K562 (cell line): Measurements from ENCODE around the gene DBNDD2. TPM values are rescaled to one million over a fixed set of nuclear protein-coding genes. Genes with fewer than 3 reads are reported as not detected.

Experiments
- ATF7 ChIP-seq: fragments of 450-650 bp; IDR thresholded peaks from 2 replicates; pipeline ENCODE4 v1.7.1; 2014; ENCODE audit warnings: mild to moderate bottlenecking, moderate library complexity
- E2F3 ChIP-seq: fragments of 250-450 bp; sonication (Bioruptor Pico); IDR thresholded peaks from 2 replicates; pipeline ENCODE4 v1.4.0; 2020; ENCODE audit warnings: mild to moderate bottlenecking
- HDAC8 ChIP-seq: fragments of 450-650 bp; IDR thresholded peaks from 2 replicates; pipeline ENCODE4 v1.6.1; 2016; ENCODE audit warnings: mild to moderate bottlenecking, missing genetic modification characterization, moderate library complexity, missing compliant biosample characterization
- HNRNPL ChIP-seq: fragments of 200-400 bp; formaldehyde crosslinking; IDR thresholded peaks from 2 replicates; pipeline ENCODE4 v1.6.1; 2017; ENCODE audit warnings: low read depth, mild to moderate bottlenecking, low read length
- MTA3 ChIP-seq: fragments of 450-650 bp; formaldehyde crosslinking; IDR thresholded peaks from 2 replicates; pipeline ENCODE4 v1.6.1; 2017; ENCODE audit warnings: mild to moderate bottlenecking, borderline replicate concordance
- MXI1 ChIP-seq: IDR thresholded peaks from 2 replicates; pipeline ENCODE4 v1.6.1; 2011; ENCODE audit warnings: low read depth, mild to moderate bottlenecking, improper control_type of control experiment, low read length
- RBM34 ChIP-seq: fragments of 200-400 bp; formaldehyde crosslinking; IDR thresholded peaks from 2 replicates; pipeline ENCODE4 v1.6.1; 2018; ENCODE audit warnings: low read length, borderline replicate concordance; ENCODE audit not compliant: insufficient read depth
- SAP30 ChIP-seq: fragments of 200-600 bp; sonication (generic); IDR thresholded peaks from 2 replicates; pipeline ENCODE4 v1.6.1; 2012; ENCODE audit warnings: borderline replicate concordance, low read depth, mild to moderate bottlenecking, moderate library complexity, low read length, control low read depth, inconsistent platforms; ENCODE audit not compliant: insufficient read depth, poor library complexity, severe bottlenecking
- SMAD2 ChIP-seq: fragments of 150-350 bp; IDR thresholded peaks from 2 replicates; pipeline ENCODE4 v1.6.1; 2014; ENCODE audit warnings: low read depth, mild to moderate bottlenecking, low read length
- SP1 ChIP-seq: sonication (generic); formaldehyde crosslinking; IDR thresholded peaks from 2 replicates; pipeline ENCODE4 v1.8.1; 2022; ENCODE audit warnings: mild to moderate bottlenecking, missing genetic modification reagents
- SRF ChIP-seq, 2 experiments: fragments of 250-450, 450-650 bp in 1 of 2; sonication (Bioruptor Pico) in 1 of 2; sonication (generic) in 1 of 2; formaldehyde crosslinking; IDR thresholded peaks; 2 replicates each; pipeline versions ENCODE4 v1.5.0 to v1.5.1; 2020 to 2022; ENCODE audit warnings: mild to moderate bottlenecking in 1 of 2, missing genetic modification reagents in 1 of 2
- SRSF1 ChIP-seq: fragments of 200-400 bp; formaldehyde crosslinking; IDR thresholded peaks from 2 replicates; pipeline ENCODE4 v1.6.1; 2017; ENCODE audit warnings: mild to moderate bottlenecking, low read depth, low read length, moderate library complexity
- THRAP3 ChIP-seq: fragments of 450-650 bp; IDR thresholded peaks from 2 replicates; pipeline ENCODE4 v1.6.1; 2016; ENCODE audit warnings: mild to moderate bottlenecking, inconsistent platforms, borderline replicate concordance
- XRCC3 ChIP-seq: fragments of 450-650 bp; IDR thresholded peaks from 2 replicates; pipeline ENCODE4 v1.6.1; 2017; ENCODE audit warnings: mild to moderate bottlenecking, moderate library complexity
- ZKSCAN3 ChIP-seq: fragments of 250-450 bp; sonication (Bioruptor Pico); IDR thresholded peaks from 2 replicates; pipeline ENCODE4 v1.4.0; 2020
- ZNF212 ChIP-seq: fragments of 450-650 bp; formaldehyde crosslinking; IDR thresholded peaks from 2 replicates; pipeline ENCODE4 v1.4.0; 2020; ENCODE audit warnings: mild to moderate bottlenecking
- ZNF253 ChIP-seq: fragments of 250-450 bp; sonication (Bioruptor Pico); conservative IDR thresholded peaks from 2 replicates; pipeline ENCODE4 v1.6.1; 2021; ENCODE audit warnings: mild to moderate bottlenecking
- polyA plus RNA-seq, 8 experiments: library from polyadenylated mRNA; depleted of rRNA in 4 of 8; stranded (reverse) in 5 of 8; unstranded in 3 of 8; fragments of >200 nt; fragmentation: Nextera tagmentation in 2 of 8; fragmentation: Illumina TruSeq in 1 of 8; extraction: Ambion mirVana in 2 of 8; extraction: Trizol in 1 of 8; gene quantifications; 2 replicates each; pipeline versions ENCODE4 v1.2.1 to v1.2.3, GENCODE V29; 2011 to 2014; ENCODE audit warnings: inconsistent platforms in 1 of 8, missing spikeins in 1 of 8
- total RNA-seq, 7 experiments: library from RNA; depleted of rRNA in 6 of 7; stranded (reverse); fragments of >200 nt in 6 of 7; fragmentation: Illumina TruSeq in 2 of 7; extraction: Trizol in 2 of 7; gene quantifications; 2 replicates each; pipeline versions ENCODE4 v1.2.1 to v1.2.3, GENCODE V29; 2011 to 2021; ENCODE audit warnings: low replicate concordance in 1 of 7
- TF ChIP-seq, protein P1 (sequence below): fragments of 250-450 bp; sonication (Bioruptor Pico); IDR thresholded peaks from 2 replicates; pipeline ENCODE4 v1.8.0; 2021; ENCODE audit warnings: moderate library complexity, mild to moderate bottlenecking, inconsistent platforms
- TF ChIP-seq, protein P2 (sequence below), 2 experiments: fragments of 450-650 bp; formaldehyde crosslinking in 1 of 2; IDR thresholded peaks; 2 replicates each; pipeline versions ENCODE4 v1.4.0 to v1.6.1; 2014 to 2020; ENCODE audit warnings: mild to moderate bottlenecking in 2 of 2, borderline replicate concordance in 1 of 2, low read depth in 1 of 2

DBNDD2 gene
- total and polyA plus RNA-seq, 9 of the 15 experiments (the other 6 are each of a cell fraction or from before 2014, with no cell fraction given), result 12.8 to 64.0 (median 35.8) TPM

DNA sequence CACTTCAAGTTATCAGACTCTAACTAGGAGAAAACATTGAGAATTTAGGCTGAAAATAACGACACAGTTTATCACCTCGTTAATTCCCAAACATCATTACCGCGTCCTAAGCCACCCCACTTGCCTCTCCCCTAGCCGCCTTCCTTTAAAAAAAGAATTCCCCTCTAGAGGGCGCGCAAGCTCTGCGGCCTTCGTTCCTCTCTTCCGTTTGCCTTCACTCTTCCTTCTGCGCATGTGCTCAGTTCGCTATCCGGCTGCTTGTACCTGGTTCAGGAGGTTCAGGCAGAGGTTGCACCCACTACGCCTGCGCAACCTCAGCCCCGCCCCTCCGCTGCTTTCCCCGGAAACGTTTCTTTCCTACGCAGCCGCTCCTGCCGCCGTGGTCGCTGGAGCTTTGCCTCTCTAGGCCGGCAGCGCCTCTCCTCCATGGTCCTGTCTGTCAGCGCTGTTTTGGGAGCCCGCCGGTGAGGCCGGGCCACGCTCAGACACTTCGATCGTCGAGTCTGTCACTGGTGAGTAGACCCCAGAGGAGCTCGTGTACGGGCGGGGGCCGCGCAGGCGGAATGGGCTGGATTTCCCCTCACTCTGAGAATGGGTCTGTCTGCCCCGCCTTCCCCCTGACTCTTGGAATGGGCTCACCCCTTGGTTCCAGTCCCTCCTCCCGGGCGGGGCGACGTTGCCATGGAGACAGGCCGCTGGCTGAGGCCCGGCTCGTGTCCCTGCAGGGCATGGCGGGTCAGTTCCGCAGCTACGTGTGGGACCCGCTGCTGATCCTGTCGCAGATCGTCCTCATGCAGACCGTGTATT is 45.1 kb upstream of the DBNDD2 start, which contains the start of gene SYS1 (continued):
- TF ChIP-seq SP1 (CRISPR knock-in tag), result peak; percentile 90
- no peak for TF ChIP-seq RBM34
- TF ChIP-seq ZNF253 (CRISPR knock-in tag), result no peak
- TF ChIP-seq, protein P1, sequence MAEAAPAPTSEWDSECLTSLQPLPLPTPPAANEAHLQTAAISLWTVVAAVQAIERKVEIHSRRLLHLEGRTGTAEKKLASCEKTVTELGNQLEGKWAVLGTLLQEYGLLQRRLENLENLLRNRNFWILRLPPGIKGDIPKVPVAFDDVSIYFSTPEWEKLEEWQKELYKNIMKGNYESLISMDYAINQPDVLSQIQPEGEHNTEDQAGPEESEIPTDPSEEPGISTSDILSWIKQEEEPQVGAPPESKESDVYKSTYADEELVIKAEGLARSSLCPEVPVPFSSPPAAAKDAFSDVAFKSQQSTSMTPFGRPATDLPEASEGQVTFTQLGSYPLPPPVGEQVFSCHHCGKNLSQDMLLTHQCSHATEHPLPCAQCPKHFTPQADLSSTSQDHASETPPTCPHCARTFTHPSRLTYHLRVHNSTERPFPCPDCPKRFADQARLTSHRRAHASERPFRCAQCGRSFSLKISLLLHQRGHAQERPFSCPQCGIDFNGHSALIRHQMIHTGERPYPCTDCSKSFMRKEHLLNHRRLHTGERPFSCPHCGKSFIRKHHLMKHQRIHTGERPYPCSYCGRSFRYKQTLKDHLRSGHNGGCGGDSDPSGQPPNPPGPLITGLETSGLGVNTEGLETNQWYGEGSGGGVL (CRISPR knock-in tag), result no peak
- TF ChIP-seq ZKSCAN3 (CRISPR knock-in tag), result no peak
- no peak for TF ChIP-seq HNRNPL
- TF ChIP-seq, protein P2, sequence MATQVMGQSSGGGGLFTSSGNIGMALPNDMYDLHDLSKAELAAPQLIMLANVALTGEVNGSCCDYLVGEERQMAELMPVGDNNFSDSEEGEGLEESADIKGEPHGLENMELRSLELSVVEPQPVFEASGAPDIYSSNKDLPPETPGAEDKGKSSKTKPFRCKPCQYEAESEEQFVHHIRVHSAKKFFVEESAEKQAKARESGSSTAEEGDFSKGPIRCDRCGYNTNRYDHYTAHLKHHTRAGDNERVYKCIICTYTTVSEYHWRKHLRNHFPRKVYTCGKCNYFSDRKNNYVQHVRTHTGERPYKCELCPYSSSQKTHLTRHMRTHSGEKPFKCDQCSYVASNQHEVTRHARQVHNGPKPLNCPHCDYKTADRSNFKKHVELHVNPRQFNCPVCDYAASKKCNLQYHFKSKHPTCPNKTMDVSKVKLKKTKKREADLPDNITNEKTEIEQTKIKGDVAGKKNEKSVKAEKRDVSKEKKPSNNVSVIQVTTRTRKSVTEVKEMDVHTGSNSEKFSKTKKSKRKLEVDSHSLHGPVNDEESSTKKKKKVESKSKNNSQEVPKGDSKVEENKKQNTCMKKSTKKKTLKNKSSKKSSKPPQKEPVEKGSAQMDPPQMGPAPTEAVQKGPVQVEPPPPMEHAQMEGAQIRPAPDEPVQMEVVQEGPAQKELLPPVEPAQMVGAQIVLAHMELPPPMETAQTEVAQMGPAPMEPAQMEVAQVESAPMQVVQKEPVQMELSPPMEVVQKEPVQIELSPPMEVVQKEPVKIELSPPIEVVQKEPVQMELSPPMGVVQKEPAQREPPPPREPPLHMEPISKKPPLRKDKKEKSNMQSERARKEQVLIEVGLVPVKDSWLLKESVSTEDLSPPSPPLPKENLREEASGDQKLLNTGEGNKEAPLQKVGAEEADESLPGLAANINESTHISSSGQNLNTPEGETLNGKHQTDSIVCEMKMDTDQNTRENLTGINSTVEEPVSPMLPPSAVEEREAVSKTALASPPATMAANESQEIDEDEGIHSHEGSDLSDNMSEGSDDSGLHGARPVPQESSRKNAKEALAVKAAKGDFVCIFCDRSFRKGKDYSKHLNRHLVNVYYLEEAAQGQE (IDR thresholded peaks at IDR 0.05; ENCODE audit: borderline replicate concordance), result peak; percentile 78
- TF ChIP-seq, protein P2 (CRISPR knock-in tag; IDR thresholded peaks at IDR 0.05; ENCODE audit: low read depth), result peak; percentile 63
- no peak for TF ChIP-seq XRCC3
- no peak for TF ChIP-seq SRF (CRISPR knock-in tag; IDR thresholded peaks at IDR 0.05)
- TF ChIP-seq THRAP3, result no peak
- TF ChIP-seq ZNF212 (CRISPR knock-in tag), result no peak
- no peak for TF ChIP-seq SMAD2
- TF ChIP-seq HDAC8 (tag), result no peak
- TF ChIP-seq ATF7, result peak; percentile 99
- TF ChIP-seq SRSF1, result no peak
- peak; percentile 96 for TF ChIP-seq MXI1
- TF ChIP-seq MTA3, result peak; percentile 90; the same call in 1 of the 2 replicates
- peak; percentile 95 for TF ChIP-seq SAP30
- TF ChIP-seq E2F3 (CRISPR knock-in tag), result no peak
